Esophagus squamous epithelium (tissue), 5 donors: ENCODE results near the gene LIG1. TPM values are rescaled to one million over a fixed set of nuclear protein-coding genes. Genes with fewer than 3 reads are reported as not detected.

Experiments
- DNase-seq: peaks from one replicate; lab custom pipeline; 2025; lab: John Stamatoyannopoulos, UW
- H3K27ac ChIP-seq, 4 donors: fragments of 200-600 bp; sonication (generic); one replicate each; pipeline ENCODE4 v1.5.1; 2016 to 2019; ENCODE audit warnings: mild to moderate bottlenecking in 1 of 4
- H3K27me3 ChIP-seq, 4 donors: fragments of 200-600 bp; sonication (generic); 1 replicate in 3 of 4; 2 replicates in 1 of 4; pipeline versions ENCODE4 v1.5.1 to v1.6.0; 2017 to 2021; ENCODE audit warnings: antibody characterized with exemption in 1 of 4
- H3K36me3 ChIP-seq, 3 donors: fragments of 200-600 bp; sonication (generic); one replicate each; pipeline ENCODE4 v1.5.1; 2016 to 2019
- H3K4me1 ChIP-seq, 3 donors: fragments of 200-600 bp; sonication (generic); one replicate each; pipeline ENCODE4 v1.5.1; 2017 to 2019
- H3K4me3 ChIP-seq, 4 donors: fragments of 200-600 bp; sonication (generic); 1 replicate in 3 of 4; 2 replicates in 1 of 4; pipeline ENCODE4 v1.5.1; 2016 to 2019; ENCODE audit warnings: mild to moderate bottlenecking in 2 of 4, moderate library complexity in 1 of 4
- H3K9me3 ChIP-seq, 3 donors: fragments of 200-600 bp; sonication (generic); one replicate each; pipeline ENCODE4 v1.5.1; 2016 to 2019
- POLR2A ChIP-seq, 4 donors: fragments of 450-650 bp; IDR thresholded peaks; one replicate each; pipeline ENCODE4 v1.6.1; 2017; ENCODE audit warnings: antibody characterized with exemption in 4 of 4, mild to moderate bottlenecking in 4 of 4, moderate library complexity in 3 of 4
- WGBS, 2 donors: methylation state at CpG; one replicate each; pipeline ENCODE4 v1.1.5; 2018; 5-methylcytosine and 5-hydroxymethylcytosine counted together
- intact Hi-C: fragments of 100-400 bp; cut with DNase I; formaldehyde crosslinking; loops from one replicate; pipeline ENCODE4 v1.15.0; 2022
- total RNA-seq, 4 donors: library from RNA; depleted of rRNA; stranded (reverse); fragments of >200 nt; gene quantifications; one replicate each; pipeline ENCODE4 v1.1.0, GENCODE V29; 2016
- TF ChIP-seq, protein P1 (sequence below), 6 experiments: fragments of 450-650 bp in 4 of 6; fragments of 200-600 bp in 2 of 6; sonication (generic) in 2 of 6; IDR thresholded peaks; one replicate each; pipeline ENCODE4 v1.5.1; 2016 to 2019; ENCODE audit warnings: antibody characterized with exemption in 6 of 6, mild to moderate bottlenecking in 4 of 6, moderate library complexity in 4 of 6
- donor health status: DM: yes; HTN: yes; CAD: no.

LIG1 gene
- total RNA-seq, 4 donors from 2014 or later: 25.7 to 44.3 (median 31.1) TPM

DNA sequence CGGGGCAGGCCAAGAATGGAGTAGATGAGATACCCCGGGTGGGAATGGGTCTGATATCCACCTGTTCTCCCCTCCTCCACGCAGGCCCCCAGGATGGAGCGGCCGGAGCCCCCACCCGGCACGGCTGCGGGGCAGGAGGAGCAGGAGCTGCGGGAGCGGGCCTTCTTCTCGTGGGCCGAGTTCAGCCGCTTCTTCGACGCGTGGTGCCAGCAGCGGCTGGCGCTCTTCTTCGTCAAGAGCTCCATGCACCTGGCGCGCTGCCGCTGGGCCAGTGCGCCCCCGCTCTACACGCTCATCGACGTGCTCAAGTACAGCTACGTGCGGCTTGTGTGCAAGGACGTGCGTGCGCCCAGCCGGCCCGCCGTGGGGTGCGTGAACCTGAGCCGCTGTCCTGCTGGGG lies 1.6 kb upstream of the LIG1 start:
- no peaks in the 10 kb centered on the region for H3K27me3 ChIP-seq
- no peak overlapping the region for H3K4me3 ChIP-seq
- H3K27ac ChIP-seq: no peak overlapping the region
- H3K9me3 ChIP-seq: no peaks in the 10 kb centered on the region
- WGBS, 2 donors: 67 to 86% methylated on average over 1 to 17 of the region's 37 CpGs
- TF ChIP-seq, protein P1, sequence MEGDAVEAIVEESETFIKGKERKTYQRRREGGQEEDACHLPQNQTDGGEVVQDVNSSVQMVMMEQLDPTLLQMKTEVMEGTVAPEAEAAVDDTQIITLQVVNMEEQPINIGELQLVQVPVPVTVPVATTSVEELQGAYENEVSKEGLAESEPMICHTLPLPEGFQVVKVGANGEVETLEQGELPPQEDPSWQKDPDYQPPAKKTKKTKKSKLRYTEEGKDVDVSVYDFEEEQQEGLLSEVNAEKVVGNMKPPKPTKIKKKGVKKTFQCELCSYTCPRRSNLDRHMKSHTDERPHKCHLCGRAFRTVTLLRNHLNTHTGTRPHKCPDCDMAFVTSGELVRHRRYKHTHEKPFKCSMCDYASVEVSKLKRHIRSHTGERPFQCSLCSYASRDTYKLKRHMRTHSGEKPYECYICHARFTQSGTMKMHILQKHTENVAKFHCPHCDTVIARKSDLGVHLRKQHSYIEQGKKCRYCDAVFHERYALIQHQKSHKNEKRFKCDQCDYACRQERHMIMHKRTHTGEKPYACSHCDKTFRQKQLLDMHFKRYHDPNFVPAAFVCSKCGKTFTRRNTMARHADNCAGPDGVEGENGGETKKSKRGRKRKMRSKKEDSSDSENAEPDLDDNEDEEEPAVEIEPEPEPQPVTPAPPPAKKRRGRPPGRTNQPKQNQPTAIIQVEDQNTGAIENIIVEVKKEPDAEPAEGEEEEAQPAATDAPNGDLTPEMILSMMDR (IDR thresholded peaks at IDR 0.05): no peak
- no peak for TF ChIP-seq POLR2A (IDR thresholded peaks at IDR 0.05)
- DNase-seq: no peak
- peaks cover 3 to 24% (median 6%) of the 10 kb centered on the region in 3 donors for H3K4me1 ChIP-seq
- peaks cover 0 to 49% (median 14%) of the 10 kb centered on the region in 3 donors for H3K36me3 ChIP-seq
- intact Hi-C loops: no loop called here

DNA sequence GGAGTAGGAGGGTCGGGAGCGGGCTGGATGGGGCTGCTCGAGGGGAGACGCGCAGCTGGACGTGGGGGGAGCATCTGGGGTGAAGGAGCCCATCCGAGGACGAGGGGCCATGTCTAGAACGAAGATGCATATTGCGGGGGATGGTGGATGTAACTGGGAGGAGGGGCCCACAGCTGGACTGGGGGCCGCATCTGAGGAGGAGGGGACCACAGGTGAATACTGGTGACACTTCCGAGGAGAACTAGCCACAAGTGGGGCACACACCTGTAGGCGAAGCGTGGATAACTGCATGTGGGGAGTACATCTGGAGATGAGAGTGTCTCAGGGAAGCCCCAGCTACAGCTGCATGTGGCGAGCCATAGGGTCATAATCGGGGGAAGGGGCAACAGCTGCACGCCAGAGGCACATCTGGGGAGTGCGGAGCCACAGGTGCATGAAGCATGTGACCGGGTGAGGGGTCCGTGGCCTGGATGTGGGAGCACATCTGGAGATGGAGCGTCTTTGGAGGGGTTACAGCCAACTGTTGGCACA lies 738 bp upstream of the LIG1 start:
- intact Hi-C loops: no loop called here
- Histone ChIP-seq H3K27me3 (no peaks in the 10 kb centered on the region), H3K27ac (peak overlapping the region; percentile 92 to 99 (median 94)), H3K9me3 (no peaks in the 10 kb centered on the region), H3K4me1 (peaks cover 3 to 24% (median 6%) of the 10 kb centered on the region in 3 donors), H3K4me3 (peak overlapping the region; percentile 71 to 93 (median 89)), H3K36me3 (peaks cover 0 to 41% (median 14%) of the 10 kb centered on the region in 3 donors)
- WGBS, 2 donors: 3% methylated on average over 18 to 19 of the region's 21 CpGs
- DNase-seq: no peak
- no peak for TF ChIP-seq POLR2A (IDR thresholded peaks at IDR 0.05)
- TF ChIP-seq, protein P1 (IDR thresholded peaks at IDR 0.05): no peak

DNA sequence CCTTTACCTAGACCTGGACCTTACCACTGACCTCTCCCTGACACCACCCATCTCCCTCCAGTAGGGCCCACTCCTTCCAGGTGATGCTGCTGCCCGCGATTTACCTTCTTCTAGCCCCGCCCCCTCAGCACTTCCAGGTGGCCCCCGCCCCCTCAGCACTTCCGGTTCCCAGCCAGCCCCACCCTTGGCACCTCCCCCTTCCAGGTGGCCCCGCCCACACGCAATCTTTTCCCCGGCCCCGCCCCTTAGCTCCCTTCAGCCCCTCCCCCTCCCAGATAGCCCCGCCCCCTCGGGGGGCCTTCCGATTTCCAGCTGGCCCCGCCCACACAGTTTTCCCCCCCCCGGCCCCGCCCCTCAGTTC lies 586 bp downstream of the LIG1 start:
- peaks cover 3 to 32% (median 6%) of the 10 kb centered on the region in 3 donors for H3K4me1 ChIP-seq
- peak; percentile 69 for DNase-seq
- intact Hi-C loops: no loop called here
- peak overlapping the region; percentile 71 to 93 (median 89) for H3K4me3 ChIP-seq
- no peaks in the 10 kb centered on the region for H3K27me3 ChIP-seq
- WGBS, 2 donors: 3 to 5% methylated on average over 5 to 6 of the region's 15 CpGs
- peak overlapping the region; percentile 92 to 99 (median 94) for H3K27ac ChIP-seq
- H3K36me3 ChIP-seq: peaks cover 0 to 34% (median 6%) of the 10 kb centered on the region in 3 donors
- TF ChIP-seq POLR2A (IDR thresholded peaks at IDR 0.05): no peak
- TF ChIP-seq, protein P1 (IDR thresholded peaks at IDR 0.05): no peak
- no peaks in the 10 kb centered on the region for H3K9me3 ChIP-seq

DNA sequence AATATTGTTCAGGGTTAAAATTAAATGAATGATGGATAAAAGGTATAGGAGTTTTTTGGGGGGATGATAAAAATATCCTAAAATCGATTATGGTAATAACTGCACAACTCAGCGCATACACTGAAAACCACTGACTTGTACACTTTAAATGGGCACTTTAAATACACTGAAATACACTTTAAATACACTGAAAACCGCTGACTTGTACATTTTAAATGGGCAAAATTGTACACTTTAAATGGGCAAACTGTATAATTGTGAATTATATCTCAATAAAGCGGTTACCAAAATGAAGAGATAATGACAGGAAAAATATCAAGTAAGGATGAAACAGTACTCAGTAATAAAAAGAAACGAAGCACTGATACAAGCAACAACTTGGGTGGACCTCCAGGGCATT lies 1.5 kb downstream of the LIG1 start:
- Histone ChIP-seq H3K36me3 (peaks cover 0 to 32% (median 0%) of the 10 kb centered on the region in 3 donors), H3K27me3 (no peaks in the 10 kb centered on the region), H3K9me3 (no peaks in the 10 kb centered on the region), H3K27ac (no peak overlapping the region), H3K4me1 (peaks cover 3 to 36% (median 6%) of the 10 kb centered on the region in 3 donors), H3K4me3 (no peak overlapping the region)
- 77 to 93% methylated on average over 5 of the region's 5 CpGs for WGBS, 2 donors
- no peak for DNase-seq
- no peak for TF ChIP-seq POLR2A (IDR thresholded peaks at IDR 0.05)
- TF ChIP-seq, protein P1 (IDR thresholded peaks at IDR 0.05): no peak
- intact Hi-C loops: no loop called here

DNA sequence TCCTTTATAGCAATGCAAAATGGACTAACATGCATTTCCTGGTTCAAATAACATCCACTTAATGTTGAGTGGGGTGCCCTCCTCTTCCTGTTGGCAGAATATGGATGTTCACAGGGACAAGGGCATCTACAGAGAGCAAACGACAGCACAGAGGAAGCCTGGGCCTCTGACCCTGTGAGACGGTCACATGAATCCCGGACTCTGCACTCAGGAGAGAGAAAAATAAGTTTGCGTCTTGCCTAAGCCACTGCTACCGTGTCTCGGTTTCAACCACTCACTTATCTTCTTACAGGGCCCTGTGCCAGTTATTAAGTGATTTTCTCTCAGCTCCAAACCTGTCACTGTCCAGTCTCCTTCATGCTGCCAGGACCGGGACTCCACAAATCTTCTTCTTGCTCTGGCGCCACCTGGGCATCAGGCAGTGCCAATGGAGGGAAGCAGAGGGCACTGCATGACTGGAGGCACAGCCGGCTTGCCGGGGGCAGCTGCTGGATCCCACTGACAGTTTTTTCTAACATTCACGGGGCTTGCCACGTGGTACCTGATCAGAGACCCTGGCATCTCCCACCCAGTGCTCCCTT lies 11.8 kb downstream of the LIG1 start:
- intact Hi-C loops: no loop called here
- peaks cover 0 to 71% (median 9%) of the 10 kb centered on the region in 3 donors for H3K36me3 ChIP-seq
- H3K9me3 ChIP-seq: no peaks in the 10 kb centered on the region
- no peak for TF ChIP-seq POLR2A (IDR thresholded peaks at IDR 0.05)
- TF ChIP-seq, protein P1 (IDR thresholded peaks at IDR 0.05): peak in 1 of 6 experiments; percentile 4
- 92 to 93% methylated on average over 8 to 9 of the region's 12 CpGs for WGBS, 2 donors
- H3K27ac ChIP-seq: no peak overlapping the region
- DNase-seq: no peak
- no peaks in the 10 kb centered on the region for H3K4me1 ChIP-seq
- H3K4me3 ChIP-seq: no peak overlapping the region
- no peaks in the 10 kb centered on the region for H3K27me3 ChIP-seq
